Ascending aorta (tissue), 2 donors: ENCODE results near the gene MYADML2. TPM values are rescaled to one million over a fixed set of nuclear protein-coding genes. Genes with fewer than 3 reads are reported as not detected.
"Not testable (repeated sequence)": the region's sequence is repeated elsewhere in the genome, so short reads cannot be mapped to it uniquely, and the experiment has no call there.

Experiments
- DNase-seq, 2 donors: peaks; one replicate each; pipeline ENCODE4 v3.0.0-alpha.2; 2019; ENCODE audit warnings: low spot score in 2 of 2
- H3K27ac ChIP-seq, 2 donors: fragments of 200-600 bp; sonication (generic); one replicate each; pipeline ENCODE4 v1.5.1; 2016 to 2017; ENCODE audit warnings: mild to moderate bottlenecking in 1 of 2
- H3K27me3 ChIP-seq: fragments of 200-600 bp; sonication (generic); one replicate; pipeline ENCODE4 v1.5.1; 2017
- H3K36me3 ChIP-seq, 2 donors: fragments of 200-600 bp; sonication (generic); one replicate each; pipeline ENCODE4 v1.5.1; 2016
- H3K4me1 ChIP-seq, 2 donors: fragments of 200-600 bp; sonication (generic); one replicate each; pipeline ENCODE4 v1.5.1; 2016 to 2017; ENCODE audit warnings: mild to moderate bottlenecking in 1 of 2
- H3K4me3 ChIP-seq, 2 donors: fragments of 200-600 bp; sonication (generic); one replicate each; pipeline ENCODE4 v1.5.1; 2016 to 2017; ENCODE audit warnings: mild to moderate bottlenecking in 1 of 2
- H3K9me3 ChIP-seq, 2 donors: fragments of 200-600 bp; sonication (generic); one replicate each; pipeline ENCODE4 v1.5.1; 2016
- CTCF ChIP-seq, 3 experiments: fragments of 200-600 bp in 2 of 3; fragments of 450-650 bp in 1 of 3; sonication (generic) in 2 of 3; IDR thresholded peaks; one replicate each; pipeline ENCODE4 v1.5.1; 2016 to 2019; ENCODE audit warnings: antibody characterized with exemption in 3 of 3, mild to moderate bottlenecking in 1 of 3, moderate library complexity in 1 of 3
- intact Hi-C: fragments of 100-400 bp; cut with DNase I; formaldehyde crosslinking; loops from one replicate; pipeline ENCODE4 v1.15.1; 2023
- total RNA-seq: library from RNA; depleted of rRNA; stranded (reverse); fragments of >200 nt; gene quantifications from one replicate; pipeline ENCODE4 v1.1.0, GENCODE V29; 2016

The MYADML2 gene
- total RNA-seq, 1 donor from 2014 or later = not detected

DNA sequence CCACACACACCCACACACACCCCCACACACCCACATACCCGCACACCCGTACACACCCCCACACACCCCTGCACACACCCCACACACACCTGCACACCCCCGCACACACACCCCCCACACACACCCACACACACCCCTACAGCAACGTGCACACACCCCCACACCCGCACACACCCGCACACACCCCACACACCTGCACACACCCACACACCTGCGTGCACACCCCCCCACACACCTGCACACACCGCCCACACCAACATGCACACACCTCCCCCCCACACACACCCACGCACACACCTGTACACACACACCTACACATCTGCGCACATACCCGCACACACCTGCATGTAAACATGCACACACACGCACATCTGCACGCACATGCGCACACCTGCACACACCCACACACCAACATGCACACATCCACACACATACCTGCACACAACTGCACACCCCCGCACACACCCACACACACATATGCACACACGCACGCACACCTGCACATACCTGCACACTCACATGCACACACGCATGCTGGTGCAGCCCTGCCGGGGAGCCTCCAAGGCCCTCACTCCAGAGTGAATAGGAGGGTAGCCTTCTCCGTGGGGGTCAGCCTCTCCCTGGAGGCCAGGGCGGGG, 37.9 kb upstream of the MYADML2 start:
- TF ChIP-seq CTCF (IDR thresholded peaks at IDR 0.05) = no peak
- no peak for DNase-seq
- H3K4me3 ChIP-seq = no peak overlapping the region
- H3K27ac ChIP-seq = no peak overlapping the region
- intact Hi-C loops = no loop called here
- H3K27me3 ChIP-seq = no peaks in the 10 kb centered on the region
- H3K4me1 ChIP-seq = no peaks in the 10 kb centered on the region
- H3K36me3 ChIP-seq = peaks cover 11 to 46% of the 10 kb centered on the region in 2 donors
- H3K9me3 ChIP-seq = no peaks in the 10 kb centered on the region

DNA sequence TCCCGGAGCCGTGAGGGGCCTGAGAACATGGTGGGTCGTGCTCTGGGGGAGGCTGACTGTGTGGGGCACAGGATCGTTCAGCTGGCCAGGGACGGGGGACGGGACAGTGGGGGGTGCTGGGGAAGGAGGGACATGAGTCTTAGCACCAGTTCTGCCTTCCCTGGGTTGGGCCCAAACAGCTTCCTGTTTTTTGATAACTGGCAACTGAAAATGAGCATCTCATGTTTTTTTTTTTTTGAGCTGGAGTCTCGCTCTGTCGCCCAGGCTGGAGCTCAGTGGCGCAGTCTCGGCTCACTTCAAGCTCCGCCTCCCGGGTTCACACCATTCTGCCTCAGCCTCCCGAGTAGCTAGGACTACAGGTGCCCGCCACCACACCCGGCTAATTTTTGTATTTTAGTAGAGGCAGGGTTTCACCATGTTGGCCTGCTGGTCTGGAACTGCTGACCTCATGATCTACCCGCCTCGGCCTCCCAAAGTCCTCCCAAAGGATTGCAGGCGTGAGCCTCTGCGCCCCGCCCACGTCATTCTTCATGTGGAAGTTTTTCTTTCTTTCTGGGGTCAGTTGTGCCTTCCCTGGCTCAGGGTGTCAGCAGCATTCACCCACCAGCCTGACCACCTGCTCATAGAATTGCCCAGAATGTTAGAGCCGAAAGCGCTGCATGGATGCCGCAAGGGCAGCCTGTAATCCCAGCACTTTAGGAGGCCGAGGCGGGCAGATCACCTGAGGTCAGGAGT, 36.8 kb upstream of the MYADML2 start:
- no peak for DNase-seq
- Histone ChIP-seq H3K4me3 (no peak overlapping the region), H3K4me1 (peaks cover 0 to 1% of the 10 kb centered on the region in 2 donors), H3K27ac (no peak overlapping the region), H3K9me3 (no peaks in the 10 kb centered on the region), H3K36me3 (peaks cover 11 to 51% of the 10 kb centered on the region in 2 donors), H3K27me3 (no peaks in the 10 kb centered on the region)
- TF ChIP-seq CTCF (IDR thresholded peaks at IDR 0.05) = no peak
- intact Hi-C loops = no loop called here

GRCh38 chr17:81983011-81983638, 36.1 kb upstream of the MYADML2 start:
- Histone ChIP-seq H3K4me1 (peaks cover 4 to 8% of the 10 kb centered on the region in 2 donors), H3K4me3 (no peak overlapping the region), H3K27ac (no peak overlapping the region), H3K9me3 (no peaks in the 10 kb centered on the region), H3K27me3 (no peaks in the 10 kb centered on the region), H3K36me3 (peaks cover 11 to 47% of the 10 kb centered on the region in 2 donors)
- intact Hi-C loops = no loop called here
- DNase-seq = no peak
- TF ChIP-seq CTCF (IDR thresholded peaks at IDR 0.05) = no peak

- Histone ChIP-seq H3K36me3 (peaks cover 11 to 36% of the 10 kb centered on the region in 2 donors), H3K4me1 (peaks cover 4 to 11% of the 10 kb centered on the region in 2 donors)
- DNase-seq, H3K27me3 ChIP-seq, H3K4me3 ChIP-seq, intact Hi-C loops, H3K9me3 ChIP-seq, H3K27ac ChIP-seq: not testable (repeated sequence)
Measured at GRCh38 chr17:81981511-81981910, 34.5 kb upstream of the MYADML2 start.

DNA sequence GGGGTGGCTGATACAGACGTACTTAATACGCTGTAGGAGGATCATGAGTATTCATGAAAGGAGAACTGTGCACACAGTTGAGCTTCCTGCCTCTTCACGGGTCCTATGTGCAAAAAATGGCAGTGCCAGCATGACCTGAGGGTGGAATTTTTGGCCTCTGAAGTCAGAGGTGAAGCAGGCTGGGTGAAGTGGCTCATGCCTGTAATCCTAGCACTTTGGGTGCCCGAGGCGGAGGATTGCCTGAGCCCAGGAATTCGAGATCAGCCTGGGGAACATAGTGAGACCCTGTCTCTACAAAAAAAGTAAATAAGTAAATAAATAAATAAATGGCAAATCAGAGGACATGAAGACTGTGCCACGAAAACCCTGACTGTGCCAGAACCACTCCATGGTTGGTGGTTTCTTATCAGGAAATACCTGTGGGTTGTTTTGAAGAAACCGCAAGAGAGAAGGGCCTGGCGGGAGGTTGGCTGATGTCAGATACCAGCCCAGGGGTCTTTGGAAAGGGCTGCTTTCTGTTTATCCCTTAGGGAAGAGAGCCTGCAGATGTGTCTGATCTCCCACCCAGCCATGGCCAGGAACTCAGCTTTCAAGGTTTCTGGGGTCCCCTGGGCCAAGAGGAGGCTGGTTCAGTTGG, 33.8 kb upstream of the MYADML2 start:
- Histone ChIP-seq H3K36me3 (peaks cover 11 to 29% of the 10 kb centered on the region in 2 donors), H3K27me3 (no peaks in the 10 kb centered on the region), H3K27ac (no peak overlapping the region), H3K9me3 (no peaks in the 10 kb centered on the region), H3K4me1 (peaks cover 4 to 11% of the 10 kb centered on the region in 2 donors), H3K4me3 (no peak overlapping the region)
- no peak for TF ChIP-seq CTCF (IDR thresholded peaks at IDR 0.05)
- intact Hi-C loops = no loop called here
- no peak for DNase-seq
